Measurements from ENCODE around the gene DPM2.

DPM2 gene

DNA sequence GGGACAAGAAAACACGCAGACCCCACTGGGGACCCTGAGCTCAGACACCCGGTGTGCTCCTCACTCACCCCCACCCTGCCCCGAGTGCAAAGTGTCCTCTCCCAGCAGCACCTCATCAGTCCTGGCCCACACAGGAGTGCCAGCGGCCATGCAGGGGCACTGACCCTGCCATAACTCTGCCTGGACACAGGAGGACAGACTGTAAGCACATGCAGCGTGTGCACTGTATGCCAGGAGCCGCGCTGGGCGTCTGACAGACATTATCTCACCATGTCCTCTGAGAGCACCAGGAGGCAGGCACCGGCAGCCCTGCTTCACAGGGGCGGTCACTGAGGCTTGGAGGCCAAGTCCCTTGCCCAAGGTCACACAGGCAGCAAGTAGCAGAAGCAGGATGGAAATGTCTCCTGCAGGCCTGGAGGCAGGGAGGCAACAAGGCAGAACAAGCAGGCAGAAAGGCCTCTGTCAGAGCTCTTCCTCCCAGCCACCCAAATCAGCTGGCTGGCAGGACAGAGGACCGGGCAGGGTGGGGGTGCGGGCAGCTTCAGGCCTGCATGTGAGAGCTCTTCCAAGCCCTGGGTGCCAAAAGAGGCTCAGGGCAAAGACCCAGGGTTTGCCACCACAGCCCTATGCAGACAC, 34.7 kb upstream of the DPM2 start:
- DNase-seq = no peak

DNA sequence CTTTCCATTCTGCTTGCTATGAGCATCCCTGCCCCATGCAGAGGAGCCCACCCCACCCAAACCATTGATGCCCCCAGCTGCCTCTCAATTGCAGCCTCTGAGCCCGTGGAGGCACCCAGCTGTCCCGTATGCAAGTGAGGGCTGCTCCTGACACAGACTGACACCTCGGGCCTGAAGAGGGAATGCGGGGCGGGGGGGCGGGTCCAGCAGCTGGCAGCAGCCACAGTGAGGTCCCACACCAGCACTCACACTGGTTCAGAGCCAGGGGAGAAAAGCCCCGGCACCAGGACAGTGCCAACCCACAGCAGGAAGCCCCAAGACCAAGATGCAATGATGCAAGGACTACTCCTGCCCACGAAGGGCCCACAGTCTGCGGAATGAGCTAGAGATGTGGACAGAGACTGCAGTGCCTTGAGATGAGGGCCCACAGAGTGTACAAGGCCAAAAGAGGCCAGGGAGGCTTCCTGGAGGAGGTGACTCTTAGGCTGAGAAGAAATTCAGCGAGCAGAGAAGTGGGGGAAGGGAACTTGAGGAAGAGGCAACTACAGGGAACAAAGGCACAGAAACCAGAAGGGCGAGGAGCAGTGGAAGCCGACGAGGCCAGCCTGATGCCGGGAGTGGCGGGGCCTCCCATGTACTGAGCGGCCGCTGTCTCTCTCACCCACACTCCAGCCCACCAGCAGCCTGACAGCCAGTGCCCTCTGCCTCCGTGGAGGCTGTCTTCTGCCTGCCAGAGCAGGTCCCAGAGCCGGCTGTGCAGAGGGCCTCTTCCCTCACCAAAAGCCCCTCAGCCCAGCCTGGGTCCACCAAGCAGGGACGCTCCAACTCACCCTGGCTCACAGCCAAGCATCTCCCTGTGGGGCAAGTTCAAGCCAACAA, 33.9 kb upstream of the DPM2 start:
- no peak for DNase-seq

DNA sequence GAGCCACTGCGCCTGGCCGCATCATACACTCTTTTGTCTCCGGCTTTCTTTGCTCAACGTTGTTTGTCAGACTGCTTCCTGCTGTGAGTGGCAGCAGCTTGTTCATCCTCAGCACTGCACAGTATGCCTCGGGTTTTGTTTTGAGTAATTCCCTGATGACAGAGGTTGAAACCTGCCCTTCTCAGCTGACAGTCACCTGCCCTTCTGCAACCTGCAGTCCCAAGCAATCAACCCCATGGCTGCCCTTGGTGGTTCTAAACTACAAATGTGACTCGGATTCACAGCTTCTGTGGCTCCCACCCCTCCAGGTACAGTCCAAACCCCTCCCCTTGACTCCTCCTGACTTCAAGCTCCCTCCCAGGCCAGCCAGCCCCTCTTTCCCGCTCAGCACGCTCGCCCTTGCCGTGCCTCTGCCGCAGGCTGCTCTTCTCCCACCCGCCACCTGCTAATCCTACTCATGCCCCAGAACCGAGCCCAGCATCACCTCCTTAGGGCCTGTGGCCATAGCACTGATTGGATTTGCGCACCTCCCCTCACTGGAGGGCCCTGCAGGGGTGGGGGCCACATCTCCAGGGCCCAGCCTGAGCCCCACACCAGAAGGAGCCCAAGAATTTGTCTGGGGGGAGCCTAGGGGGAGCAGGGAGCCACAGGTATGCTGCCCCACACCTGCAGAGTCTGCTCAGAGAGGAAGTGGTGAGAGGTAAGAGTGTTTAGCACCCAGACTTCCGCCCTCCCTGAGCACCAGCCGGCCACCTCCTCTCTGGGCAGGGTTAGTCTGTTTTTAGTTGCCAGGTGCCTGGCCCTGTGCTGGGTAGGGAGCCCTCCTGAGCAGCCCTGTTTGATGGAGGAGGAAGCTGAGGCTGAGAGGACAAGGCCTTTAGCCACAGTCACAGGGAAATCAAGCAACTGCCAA, 33.0 kb upstream of the DPM2 start:
- peak in 1 of 2 experiments; percentile 66 for DNase-seq

DNA sequence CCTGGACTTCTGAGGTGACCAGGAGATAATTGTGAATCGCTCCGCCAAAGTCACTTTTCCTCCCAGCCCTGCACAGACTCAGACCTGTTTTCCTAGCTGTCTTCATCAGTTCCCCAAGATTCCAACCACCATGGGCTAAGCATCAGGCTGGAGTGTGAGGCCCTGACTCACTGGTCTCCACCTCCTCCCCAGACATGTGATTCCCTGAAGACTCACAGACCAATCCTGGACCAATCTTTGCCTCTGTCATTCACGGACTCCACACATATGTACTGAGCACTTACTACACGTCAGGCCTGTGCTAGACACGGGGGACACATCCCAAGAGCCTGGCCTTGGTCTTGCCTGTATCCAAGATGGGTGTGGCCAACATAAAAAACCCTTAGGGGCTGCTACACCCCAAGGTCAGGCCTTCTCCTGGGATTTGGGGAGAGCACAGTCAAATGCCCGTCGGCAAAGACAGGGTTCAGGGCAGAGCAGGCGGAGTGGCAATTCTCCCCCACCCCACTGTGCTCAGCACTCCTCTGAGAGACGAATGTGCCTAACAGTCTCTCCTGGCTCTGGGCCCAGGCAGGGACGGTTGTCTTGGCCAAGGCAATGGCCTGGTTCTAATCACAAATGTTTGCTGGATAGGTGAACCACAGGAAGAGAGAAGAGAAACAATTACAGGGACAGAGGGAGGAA, 31.2 kb upstream of the DPM2 start:
- no peak for DNase-seq

DNA sequence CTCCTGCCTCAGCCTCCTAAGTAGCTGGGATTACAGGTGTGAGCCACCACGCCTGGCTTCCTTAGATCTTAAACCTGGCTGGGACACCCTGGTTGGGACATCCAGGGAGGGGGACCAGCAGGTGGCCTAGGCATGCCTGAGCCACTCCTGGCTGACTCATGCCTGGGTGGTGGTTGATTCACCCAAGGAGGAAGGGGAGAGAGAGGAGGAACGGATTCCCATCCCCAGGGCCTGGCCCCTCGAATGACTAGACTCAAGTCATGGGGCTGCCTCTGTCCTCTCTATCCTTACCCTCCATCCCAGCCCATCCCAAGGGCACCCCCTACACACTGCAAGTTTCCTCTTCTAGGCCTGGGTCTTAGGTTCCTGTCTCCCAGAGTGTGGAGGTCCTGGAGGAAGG, 30.4 kb upstream of the DPM2 start:
- DNase-seq = peak in 1 of 2 experiments; percentile 64

DNA sequence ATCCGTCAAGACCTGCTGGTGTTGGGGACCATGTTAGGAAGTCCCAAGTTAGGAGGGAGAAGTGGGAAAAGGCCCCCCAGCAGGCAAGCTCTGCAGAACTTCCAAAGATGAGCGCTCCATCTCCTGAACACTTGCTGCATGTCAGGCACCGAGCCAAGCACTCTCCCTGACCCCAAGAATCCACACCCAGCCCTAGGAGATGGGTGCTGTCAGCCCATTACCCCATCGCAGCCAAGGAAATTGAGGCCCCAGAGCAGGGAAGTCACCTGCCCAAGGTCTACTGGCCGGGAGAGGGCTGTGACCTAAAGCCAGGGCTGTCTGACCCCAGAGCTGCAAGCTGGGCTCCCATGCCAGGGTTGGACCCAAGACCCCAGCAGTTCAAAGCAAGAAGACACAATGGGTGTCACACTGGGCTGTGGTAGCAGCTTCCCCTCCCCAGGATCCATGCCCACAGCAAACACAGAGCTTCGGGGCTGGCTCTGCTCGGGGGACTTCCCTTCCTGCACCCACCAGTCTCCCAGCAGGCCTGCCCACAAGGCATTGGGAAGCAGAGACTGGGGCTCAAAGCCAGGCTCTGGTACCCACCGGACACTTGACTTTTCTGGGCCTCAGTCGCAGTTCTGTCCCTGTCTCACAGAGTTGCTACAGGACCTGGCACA, 29.6 kb upstream of the DPM2 start:
- DNase-seq = no peak

DNA sequence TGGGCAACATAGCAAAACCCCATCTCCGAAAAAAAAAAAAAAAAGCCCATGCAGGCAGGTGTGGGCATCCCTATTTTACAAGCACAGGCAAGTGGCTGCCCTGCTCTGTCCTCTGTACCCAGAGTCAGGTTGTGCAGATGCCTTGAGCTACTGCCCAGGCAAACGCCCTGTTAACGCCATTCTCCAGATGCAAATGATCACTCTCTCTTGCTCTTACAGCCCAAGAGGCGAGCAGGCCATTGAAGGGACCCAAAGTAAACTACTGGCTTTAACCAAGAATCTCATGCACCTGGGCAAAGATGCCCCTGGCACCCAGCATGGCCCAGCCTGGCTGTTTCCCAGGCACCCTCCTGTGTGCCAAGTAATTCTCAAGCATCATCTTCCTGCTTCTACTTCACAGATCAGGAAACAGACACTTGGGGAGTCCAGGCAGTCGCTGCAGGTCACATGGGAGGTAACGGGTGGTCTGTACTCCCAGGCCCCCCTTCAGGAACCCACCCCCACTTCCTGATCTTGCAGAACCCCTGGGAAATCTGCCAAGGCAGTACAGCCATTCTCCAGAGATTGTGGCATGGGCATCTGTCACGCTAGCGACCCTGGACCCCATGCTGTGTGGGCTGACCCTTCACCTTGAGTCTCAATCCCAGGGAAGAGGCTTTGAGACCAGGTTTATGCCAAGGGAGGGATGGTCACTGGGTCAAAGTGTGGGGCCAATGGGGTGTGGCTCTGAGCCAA, 28.9 kb upstream of the DPM2 start:
- DNase-seq = no peak

DNA sequence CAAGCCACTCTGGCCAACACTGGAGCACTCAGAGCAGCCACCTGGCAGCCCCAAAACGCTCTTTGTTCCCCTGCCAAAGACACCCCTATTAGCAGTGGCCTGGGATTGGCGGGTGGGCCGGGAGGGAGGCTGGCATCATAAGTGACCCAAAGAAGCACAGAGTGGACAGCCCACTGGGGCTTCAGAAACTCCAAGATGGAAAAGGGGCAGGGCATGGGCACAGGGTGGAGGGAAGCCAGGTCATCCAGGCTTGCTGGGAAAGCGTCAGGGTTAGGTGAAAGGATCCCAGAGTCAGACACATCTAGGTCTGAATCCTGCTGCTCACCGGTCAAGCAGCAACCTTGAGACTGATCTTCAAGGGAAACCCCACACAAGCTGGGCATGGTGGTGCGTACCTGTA, 28.3 kb upstream of the DPM2 start:
- no peak for DNase-seq

DNA sequence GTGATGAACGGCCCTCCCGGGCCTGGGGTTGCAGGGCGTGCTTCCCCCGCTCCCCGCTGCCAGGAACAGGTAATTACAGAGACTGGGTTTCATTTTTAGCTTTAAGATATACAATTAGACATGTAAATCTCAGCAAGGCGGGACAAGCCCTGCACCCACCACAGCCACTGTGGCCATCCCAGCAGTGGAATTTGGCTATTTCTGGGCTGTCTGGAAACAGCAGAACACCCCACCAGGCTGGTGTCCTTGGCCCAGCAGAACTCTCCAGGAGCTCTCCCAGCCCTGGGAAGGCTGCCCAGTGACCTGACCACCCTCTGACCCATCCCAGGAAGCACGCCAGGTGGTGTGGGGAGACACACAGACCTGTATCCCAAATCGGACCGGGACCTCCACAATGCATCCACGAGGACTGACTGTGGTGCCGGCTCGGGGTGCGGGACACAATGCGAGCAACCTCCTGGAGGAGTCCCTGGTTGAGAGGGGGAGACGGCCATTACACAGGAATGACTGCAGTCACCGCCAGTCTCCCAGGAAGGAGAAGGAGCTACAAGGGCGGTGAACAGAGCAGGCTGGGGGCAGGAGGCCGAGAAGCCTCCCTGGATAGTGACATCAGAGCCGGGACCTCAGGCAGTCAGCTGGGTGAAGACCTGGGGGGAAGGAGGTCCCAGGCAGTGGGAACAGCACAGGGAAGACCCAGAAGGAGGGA, 25.9 kb upstream of the DPM2 start:
- DNase-seq = no peak

DNA sequence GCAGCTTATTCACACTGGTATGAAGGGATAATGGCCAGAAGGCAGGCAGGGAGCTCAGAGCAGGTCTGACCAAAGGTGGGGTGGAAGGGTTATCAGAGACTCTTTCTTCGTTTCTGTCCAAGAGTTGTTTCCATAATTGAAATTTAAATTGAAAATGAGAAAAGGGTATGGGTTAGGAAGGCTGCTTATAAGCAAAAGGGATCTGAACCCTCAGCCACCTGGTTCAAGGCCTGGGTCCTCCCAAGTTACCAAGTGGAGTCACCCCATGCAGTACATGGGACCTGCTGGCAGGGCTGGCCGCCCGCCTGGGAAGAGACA, 25.3 kb upstream of the DPM2 start:
- DNase-seq = no peak

DNA sequence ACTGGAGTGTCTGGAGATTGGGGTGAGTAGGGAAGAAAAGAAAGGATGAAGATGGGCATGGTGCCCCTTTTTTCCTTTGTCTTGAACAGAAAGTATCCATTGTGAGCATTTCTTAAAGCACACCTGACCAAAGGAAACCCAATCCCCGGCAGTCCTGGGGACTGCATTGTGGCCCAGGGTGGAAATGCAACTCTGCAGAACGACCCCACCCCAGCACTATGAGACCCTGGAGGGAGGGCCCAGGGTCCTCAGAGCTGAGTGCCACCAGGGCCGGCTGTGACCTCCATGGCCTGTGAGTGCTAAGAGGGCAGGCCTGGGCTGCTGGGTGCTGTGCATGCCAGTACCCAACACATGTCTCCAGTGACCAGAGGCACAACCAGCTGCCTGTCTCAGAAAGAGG, 24.6 kb upstream of the DPM2 start:
- DNase-seq = no peak

DNA sequence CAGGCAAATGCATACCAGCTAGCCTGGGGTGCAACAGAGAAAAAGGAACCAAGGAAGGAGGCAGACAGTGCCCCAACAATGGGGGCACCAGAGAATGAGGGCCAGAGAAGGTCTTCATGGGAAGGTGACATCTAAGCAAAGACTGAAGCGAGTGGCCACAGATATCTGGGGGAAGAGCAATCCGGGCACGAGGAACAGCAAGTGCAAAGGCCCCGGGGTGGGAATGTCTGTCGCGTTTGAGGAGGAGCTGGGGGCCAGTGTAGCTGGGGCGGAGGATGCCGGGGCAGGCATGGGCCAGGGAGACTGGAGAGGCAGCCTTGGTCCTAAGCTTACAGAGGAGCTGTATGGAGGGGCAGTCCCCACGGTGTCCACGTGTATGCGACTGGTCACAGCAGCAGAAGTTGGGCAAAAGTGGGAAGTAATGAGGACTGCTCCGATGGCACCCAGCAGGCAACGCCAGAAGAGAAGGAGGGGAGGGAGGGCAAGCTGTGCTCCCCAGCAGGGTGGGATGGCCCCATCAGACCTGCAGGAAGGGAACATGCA, 24.0 kb upstream of the DPM2 start:
- DNase-seq = no peak

DNA sequence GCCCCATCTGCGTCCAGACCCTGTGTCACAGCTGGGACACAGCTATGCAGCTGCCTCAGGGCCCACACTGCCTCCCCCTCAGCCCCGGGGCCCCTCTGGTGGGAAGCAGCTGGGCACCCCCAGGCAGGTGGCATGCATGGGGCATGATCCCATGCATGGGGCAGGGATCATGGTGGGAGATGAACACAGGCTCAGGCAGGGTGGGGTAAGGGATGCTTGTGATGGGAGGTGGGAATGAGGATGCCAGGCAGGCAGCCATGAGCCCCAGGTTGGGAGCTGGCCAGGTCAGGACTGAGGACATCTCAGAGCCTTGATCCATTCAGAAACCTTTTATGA, 23.5 kb upstream of the DPM2 start:
- DNase-seq = no peak

DNA sequence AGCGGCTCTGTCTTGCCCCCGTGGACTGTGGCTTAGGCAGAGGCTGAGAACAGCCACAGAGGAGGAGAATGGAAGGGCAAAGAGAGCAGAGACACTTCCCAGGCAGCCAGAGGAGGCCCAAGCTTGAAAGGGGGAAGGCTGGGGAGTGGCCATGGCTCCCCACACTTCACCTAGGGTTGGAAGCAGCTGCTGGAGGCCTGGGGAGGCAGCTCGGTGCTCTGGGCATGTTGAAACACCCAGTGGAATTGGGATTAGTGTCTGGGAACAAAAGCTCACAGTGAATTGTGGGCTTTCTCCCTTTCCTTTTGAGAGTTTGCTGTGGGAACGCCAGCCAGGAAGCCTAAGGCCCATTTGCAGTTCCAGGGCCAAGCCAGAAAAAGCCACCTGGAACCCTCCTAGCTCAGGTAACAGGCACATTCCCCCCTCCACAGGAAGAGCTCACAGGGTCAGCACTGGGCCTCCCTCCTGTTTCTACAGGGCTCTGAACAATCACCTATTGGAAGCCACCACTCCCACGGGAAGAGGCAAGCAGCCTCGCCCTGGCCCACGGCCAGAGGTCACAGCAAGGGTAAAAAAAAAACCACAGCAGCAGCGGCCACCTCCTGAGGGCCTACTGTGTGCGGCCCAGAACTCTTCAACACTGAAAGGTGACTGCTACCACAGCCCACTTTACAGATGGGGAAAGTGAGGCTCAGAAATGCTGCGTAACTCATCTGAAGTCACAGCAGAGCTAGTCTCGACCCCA, 22.9 kb upstream of the DPM2 start:
- DNase-seq = no peak

DNA sequence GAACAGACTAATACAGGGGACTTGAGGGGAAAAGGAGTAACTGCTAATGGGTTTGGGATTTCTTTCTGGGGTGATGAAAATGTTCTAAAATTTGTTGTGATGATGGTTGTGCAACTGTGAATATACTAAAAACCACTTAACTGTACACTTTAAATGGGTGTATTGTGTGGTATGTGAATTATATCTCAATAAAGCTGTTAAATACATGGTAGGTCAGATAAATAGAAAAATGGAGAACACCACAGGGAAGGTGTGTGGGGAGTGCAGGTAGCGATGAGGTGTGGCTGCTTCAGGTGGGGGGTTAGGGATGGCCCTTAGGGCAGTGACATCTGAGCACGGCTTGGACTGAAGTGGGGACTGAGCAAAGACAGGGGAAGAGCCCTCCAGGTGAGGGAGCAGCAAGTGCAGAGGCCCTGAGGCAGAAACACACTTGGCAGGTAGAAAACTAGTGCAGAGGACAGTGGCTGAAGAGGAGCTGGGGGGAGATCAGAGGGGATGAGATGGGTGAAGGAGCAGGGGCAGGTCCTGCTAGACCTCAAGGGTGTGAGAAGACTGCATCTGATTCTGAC, 22.3 kb upstream of the DPM2 start:
- no peak for DNase-seq

DNA sequence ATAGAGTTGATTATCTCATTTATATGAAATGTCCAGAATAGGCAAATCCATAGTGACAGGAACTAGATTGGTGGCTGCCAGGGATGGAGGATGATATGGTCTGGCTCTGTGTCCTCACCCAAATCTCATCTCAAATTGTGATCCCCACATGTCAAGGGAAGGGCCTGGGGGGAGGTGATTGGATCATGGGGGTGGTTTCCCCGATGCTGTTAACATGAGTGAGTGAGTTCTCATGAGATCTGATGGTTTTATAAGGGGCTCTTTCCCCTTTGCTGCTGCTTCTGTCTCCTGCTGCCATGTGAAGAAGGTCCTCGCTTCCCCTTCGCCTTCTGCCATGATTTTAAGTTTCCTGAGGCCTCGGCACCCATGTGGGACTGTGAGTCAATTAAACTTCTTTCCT, 21.7 kb upstream of the DPM2 start:
- no peak for DNase-seq

DNA sequence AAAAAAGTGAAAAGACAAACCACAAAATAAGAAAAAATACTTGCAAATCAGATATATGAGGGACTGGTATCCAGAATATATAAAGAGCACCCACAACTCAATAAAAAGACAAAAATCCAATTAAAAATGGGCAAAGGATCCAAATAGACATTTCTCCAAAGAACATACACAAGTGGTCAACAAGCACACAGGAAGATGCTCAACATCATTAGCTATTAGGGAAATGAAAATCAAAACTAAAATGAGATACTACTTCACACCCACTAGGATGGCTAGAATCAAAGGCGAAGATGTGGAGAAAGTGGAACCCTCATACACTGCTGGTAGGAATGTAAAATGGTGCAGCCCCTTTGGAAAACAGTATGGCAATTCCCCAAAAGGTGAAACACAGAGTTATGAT, 21.1 kb upstream of the DPM2 start:
- no peak for DNase-seq

DNA sequence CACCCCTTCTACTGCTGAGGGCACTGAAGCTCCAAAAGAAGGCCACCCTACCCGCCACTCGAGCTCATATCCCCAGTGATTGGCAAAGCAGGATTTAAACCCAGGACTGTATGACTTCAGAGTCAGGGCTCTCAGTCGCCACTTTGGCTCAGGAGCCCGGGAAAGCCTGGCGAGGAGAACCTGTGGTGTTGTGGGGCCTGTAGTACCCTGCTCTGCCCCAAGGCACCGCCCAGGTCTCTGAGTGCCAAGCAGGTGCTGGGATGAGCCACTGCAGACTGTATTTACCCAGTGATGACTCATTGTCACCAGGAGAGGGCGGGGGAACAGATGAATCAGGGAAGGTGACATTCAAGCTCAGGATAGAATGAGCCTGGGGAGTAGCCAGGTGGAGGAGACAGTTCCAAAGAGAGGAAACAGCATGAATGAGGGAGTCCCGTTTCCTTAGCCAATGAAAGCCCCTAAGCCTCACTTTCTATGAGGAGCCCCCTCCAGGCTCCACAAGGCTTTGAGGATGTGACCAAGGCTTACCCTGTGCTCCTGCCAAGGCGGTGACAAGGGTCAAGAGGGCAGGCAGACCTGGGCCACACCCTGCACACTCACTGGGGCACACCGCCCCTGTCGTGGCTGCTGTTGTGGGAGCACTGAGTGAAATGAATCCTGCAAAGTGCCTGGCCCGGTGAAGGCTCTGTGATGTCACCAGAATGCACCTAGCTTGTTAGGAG, 17.8 kb upstream of the DPM2 start:
- DNase-seq = peak; percentile 73 to 93

DNA sequence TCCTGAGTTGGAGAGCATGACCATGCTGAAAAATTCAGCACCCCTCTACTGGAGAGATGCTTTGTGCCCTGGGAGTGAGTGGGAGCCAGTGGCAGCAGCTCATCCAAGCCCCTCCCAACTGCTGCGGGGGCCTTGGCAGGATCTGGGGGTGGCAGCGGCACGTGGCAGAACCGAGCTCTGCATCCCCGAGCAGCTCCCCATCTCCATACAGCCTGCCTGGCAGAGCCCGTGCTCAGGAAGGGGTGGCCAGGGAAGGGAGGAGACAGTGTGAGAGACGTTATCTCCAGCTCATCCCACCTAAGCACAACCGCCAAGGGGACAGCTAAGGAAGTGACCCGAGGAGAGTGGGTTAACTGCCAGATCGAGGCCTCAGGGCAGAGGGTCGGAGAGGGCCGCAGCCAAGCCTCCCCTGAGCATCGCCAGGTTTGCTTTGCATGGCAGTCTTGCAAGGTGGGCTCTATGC, 17.2 kb upstream of the DPM2 start:
- no peak for DNase-seq

Data from stimulated activated CD4-positive, alpha-beta T cell treated with anti-CD3 and anti-CD28 coated beads, Interleukin-4, amount 100 ng/mL, for 4 hours (primary cell).